NCI-H1436 (cell line): Measurements from ENCODE around the gene ASTL.

Source experiments
- DNase-seq: peaks from one replicate; lab custom pipeline; 2025; lab: John Stamatoyannopoulos, UW

ASTL gene

DNA sequence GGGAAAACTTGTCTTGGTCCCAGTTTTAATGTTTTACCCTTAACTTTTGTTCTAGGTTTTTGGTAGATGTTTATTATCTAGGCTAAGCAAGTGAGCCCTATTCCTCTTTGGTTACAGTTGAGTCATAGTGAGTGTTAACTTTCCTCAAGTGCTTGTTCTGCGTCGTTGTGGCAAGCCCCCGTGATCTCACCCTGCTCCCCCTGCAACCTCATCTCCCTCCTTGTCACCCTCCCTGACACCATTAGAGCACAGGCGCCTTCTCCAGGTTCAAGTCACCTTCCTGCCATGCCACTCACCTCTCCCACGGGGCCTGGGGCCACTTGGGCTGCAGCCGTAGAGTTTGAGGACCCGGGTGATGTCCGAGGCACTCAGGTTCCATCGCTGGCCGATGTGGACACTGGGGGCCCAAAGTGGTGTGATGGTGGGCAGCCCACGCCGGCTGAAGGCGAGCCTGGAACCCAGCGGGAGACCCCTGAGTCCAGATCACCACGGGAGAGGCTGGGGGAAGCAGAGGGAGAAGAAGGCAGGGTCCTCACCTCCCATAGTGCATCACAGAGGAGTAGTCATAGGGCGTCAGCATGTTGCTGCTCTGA lies 8.7 kb downstream of the ASTL start:
- no peak for DNase-seq

DNA sequence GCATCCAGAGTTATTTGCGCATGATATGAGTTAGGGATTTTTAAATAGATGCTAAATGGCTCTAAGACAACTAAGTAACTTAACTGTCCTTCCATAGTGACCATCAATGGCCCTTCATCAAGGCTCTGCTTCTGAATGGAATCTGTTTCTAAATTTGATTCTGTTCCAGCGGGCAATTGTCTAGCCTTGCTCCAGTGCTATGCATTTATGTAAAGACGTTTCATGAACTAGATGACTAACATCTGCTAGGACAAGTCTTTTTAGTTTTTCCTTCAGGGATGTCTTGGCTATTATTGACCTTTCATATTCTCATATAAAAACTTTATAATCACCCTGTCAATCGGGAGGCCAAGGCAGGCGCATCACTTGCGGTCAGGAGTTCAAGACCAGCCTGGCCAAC lies 9.8 kb downstream of the ASTL start:
- DNase-seq: no peak

DNA sequence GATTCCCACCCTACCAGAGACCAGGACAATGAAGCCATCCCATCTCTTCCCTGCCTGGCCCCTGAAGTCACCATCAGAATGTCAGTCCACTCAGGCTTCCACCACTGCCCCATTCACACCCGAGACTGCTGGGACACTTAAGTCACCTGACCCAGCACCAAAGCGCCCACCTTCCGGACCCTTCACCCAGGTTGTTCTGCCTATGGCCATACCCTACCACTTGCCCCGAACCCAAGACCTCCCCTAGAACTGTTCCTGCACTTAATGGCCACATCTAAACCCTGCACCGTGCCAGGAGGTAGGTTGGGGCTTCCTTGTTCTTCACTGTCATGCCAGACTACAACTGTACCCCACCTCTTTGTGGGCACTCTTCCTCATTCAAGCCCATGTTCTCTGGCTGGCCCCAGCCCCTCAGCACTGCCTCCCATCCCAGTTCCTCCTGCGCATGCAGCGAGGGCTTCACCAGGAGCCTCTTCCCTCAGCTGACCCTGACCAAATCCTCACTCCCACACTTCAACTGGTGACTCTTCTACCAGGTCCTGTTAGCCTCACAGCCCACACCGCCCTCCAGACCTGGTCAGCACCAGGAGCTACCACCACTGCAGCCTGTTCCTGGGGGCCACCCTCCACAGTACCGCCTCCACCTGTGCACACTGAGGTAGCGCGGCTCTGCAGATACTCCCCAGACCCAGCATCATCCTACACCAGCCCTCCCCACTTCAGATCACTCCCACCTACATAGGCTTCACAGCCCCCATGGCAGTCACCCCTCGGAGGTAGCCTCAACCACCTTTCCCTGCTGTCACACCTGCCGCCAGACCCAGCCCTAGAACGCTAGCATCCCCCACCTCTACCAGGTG lies 13.7 kb downstream of the ASTL start:
- DNase-seq: no peak

DNA sequence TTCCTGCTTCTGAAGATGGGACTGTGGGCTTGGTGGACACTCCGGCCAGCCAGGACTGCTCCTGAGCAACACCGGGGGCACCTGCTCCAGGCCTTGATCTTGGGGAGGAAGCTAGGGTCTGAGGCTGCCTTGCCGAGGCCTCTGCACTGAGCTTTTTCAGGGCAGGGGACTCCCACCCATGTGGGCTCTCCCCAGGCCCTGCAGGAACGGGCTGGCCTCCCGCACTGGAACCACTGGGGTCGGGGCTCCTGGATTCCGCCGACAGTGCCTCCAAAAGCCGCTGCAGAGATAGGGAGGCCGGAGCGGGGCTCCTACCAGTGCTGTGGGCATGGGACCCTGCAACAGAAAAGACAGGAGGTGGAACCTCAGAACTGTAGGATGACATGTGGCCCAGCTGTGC lies 14.4 kb downstream of the ASTL start:
- no peak for DNase-seq

DNA sequence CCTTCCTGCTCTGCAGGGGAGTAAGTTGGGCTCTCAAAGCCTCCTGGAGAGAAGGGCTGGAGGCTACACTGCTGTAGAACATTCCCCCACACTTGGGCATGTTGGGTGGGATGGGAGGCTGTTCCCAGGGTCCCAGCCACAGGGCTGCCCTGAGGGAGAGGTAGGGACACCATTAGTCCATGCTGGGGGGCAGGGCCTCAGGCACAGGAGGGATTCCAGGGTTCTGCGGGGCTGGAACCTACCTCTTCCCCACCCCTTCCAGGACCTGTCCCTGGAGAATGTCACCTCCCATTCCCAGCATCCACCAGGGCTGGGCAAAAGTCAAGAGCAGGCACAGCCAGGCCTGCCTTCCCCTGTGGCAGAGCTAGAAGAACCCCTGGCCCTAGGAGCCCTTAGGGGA lies 15.0 kb downstream of the ASTL start:
- DNase-seq: no peak

DNA sequence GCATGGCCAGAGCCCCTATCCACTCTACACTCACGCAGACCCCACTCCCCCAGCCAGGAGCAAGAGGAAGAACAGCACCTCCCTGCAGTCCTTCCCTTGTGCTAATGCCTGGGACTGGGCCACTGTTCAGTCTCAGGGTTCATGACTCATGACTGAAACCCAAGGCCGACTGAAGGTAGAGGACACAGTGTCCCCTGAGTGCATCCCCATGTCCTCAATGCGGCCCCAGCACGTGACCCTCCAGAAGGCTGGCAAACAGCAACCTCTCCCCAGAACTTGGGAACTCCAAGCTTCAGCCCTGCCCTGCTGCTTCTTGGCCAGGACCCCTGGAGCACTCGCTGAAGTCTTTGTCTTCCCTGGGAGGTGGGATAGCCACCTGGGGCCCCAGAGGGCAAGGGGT lies 15.9 kb downstream of the ASTL start:
- no peak for DNase-seq

DNA sequence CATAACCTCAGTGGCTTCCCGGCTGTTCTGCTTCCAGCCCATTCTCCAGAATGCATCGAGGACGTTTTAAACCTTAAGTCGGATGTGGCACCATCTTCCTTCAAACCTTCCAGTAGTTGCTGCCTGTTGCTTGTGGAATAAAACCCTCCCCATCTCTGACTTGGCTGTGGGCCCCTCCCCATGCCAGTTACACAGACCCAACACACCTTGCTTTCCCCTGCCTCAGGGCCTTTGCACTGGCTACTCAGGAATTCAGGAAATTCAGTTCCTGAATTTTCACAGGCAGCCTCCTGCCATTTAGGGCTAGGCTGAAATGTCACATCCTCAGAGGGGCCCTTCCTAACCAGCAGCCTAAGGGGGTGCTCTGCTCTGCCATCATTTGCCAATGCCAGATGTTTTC lies 16.9 kb downstream of the ASTL start:
- DNase-seq: no peak

DNA sequence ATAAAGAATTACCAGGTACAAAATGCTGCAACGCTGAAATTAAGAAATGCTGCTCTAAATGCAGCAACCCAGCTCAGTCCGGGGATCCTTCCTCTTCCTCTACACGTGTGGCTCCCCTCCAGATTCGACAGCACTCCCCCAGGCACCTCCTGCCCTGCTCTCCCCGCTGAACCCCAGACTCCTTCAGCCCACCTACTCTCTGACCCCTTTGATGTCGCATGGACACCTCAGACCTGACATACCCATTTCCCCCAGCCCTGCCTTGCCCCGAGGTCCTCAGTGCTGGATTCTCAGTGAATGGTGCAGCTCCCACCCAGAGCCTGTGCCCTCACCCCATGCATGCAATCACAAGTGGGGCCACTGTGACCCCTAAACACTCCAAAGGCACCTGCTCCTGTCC lies 17.3 kb downstream of the ASTL start:
- no peak for DNase-seq

DNA sequence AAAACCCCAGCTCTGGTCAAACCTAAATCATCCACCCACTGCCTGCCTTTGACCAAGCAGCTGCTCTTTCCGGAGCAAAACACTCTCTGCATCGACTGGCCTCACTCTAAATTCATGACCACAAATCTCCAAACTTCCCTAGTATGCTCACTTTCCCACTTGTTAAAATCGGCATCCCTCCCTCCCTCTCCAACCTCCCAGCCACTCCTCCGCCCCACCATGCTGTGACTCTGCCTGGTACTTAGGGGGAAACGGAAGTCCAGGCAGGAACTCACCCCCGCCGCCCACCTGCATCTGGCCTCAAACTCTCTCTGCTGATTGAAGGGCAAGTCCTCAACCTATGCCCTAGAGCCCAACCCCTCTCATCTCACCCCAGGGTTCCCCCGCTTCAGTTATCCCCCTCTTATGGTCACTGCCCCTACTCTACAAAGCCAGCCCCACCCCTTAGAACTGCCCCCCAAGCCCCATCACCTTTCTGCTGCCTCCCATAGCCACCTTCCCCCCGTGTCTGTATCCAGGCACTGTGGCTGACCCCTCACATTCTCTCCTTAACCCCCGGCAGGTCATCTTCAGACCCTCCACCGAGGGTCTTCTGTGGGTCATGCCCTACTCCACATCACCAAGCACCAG lies 18.1 kb downstream of the ASTL start:
- DNase-seq: no peak

DNA sequence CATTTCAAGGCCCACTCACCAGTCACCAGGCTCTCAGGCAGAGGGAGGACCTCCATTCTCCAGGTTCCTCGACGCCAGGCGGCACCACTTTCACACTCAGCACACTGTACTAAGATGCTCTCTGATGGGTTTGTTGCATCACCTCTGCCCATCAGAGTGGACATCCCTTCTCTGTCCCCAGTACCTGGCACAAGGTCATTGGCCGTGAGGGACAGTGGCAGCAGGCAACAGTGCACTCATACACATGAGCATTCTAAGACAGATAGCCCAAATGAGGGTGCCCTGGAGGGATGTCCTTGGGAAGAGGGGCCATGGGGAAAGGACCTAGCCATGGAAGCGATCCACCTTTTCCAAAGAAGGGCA lies 18.9 kb downstream of the ASTL start:
- DNase-seq: no peak

DNA sequence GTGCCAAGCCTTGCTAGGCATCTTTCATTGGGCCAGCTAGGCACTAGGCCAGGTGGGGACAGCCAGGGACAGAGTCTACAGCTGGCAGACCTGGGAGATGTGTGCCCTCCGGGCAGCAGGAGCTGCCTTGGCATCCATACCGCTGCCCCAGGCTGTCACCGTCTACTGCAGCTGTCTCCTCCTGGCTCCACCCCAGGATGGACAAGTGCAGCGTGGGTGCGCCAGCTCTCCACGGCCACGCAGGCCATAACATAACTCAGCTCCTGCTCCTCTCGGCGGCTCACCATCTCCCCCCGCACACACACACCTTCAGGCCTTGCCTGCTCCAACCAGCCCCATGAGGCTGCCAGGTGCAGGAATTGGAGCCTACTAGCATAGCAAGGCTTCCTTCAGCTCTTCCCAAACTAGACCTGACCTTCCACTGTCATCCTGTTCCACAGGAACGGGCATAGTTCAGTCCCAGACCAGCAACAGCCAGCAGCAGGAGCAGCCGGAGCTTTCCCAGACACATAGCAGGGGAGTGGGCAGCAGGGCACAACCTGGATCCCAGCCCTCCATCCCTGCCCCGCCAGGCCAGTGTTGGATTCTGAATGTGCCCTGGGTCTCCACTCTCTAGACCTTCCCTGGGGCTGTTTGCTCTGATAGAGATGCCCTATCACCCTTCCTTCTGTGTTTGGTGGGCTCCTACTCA lies 19.5 kb downstream of the ASTL start:
- DNase-seq: no peak

DNA sequence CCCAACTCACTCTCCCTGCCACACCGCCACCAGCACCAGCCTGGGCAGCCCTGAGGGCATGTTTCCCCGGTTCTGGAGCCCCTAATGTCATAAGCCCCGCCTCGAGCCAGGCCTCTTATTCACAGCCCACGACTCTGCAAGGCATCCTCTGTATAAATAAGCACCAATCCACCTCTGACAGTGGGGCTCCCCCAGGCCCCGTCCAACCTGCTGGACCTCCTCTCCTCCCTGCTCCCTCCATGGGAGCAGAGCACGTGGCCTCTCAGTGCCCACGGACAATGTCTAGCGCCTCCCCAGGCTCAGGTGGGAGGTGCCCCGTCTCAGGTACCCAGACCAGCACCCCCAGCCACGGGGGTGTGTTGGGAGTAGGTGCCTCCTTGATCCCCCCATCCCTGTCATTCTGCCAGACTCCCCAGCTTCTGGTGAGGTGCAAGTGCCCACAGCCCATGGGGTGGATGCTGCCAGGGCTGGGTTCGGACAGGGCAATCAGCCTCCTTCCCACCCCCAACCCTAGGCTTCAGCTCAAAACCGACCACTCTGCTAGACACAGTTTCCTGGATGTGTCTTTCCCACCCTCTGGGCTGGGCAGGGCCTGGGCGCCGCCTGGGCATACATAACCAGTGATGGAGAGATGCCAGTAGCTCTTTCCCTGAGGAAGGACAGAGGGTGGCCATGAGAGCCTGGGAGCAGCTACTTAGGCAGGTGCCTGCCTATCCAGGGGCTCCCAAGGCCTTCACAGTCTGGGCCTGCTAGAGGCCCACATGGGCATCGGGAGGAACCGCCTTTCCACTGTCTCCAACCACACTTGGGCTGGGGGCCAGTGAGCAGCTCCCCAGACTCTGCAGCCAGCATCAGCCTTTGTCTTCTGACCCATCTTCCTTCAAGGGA lies 20.4 kb downstream of the ASTL start:
- no peak for DNase-seq

DNA sequence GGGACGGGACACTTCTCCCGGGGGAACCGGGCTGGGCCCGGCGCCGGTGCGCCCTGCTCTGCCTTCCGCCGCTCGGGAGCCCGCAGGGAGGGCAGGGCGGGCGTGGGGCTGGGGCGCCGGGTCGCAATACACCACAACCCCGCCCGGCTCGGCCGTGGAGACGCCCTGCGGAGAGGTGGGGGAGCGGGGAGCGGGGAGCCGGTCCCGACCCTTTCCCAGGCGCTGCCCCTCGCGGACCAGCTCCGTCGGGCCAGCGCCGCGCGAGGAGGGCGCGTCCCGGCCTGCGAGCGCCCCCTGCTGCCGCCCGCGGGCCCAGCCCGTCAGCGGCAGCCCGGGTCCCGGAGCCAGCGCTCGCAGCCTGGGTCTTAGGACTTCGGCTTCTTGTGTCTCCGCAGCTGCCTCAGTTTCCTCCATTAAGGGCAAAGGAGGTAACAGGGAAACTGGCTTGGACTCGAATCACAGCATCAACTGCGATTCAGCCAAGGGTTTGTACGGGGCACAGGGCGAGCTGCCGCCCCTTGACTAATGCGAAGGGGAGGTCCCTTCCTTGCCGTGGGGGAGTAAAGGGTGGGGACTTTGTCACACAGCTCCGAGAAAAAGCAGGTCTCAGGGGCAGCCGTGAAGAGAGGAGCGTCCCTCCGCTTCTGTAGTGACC lies 21.3 kb downstream of the ASTL start:
- DNase-seq: peak; percentile 60

DNA sequence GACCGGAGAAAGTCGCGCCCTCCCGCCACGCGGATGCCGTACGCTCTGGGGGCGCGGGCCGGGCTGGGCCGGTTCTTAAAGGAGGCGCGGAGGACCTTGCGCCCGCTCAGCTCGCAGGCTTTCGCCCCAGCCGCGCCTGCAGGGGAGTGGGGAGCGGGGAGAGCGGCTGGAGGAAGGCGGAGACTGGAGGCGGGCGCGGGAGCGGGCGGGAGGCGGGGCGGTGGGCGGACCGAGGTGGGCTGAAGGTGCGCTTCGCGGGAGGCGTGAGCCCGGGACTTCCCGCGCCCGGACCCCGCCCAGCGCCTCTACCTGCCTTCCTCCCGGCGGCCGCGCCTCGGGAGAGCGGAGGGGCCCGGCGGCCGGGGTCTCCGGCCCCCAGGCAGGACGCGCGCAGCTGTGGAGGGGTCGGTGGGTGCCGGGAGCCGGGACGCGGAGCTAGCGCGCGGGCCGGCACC lies 21.9 kb downstream of the ASTL start, which contains the start of gene ADRA2B:
Gene ADRA2B, minus strand, starts transcription at position 148 of the 455 bp plus-strand sequence. CDS start 422 bp downstream, outside the sequence.
- peak; percentile 46 for DNase-seq

DNA sequence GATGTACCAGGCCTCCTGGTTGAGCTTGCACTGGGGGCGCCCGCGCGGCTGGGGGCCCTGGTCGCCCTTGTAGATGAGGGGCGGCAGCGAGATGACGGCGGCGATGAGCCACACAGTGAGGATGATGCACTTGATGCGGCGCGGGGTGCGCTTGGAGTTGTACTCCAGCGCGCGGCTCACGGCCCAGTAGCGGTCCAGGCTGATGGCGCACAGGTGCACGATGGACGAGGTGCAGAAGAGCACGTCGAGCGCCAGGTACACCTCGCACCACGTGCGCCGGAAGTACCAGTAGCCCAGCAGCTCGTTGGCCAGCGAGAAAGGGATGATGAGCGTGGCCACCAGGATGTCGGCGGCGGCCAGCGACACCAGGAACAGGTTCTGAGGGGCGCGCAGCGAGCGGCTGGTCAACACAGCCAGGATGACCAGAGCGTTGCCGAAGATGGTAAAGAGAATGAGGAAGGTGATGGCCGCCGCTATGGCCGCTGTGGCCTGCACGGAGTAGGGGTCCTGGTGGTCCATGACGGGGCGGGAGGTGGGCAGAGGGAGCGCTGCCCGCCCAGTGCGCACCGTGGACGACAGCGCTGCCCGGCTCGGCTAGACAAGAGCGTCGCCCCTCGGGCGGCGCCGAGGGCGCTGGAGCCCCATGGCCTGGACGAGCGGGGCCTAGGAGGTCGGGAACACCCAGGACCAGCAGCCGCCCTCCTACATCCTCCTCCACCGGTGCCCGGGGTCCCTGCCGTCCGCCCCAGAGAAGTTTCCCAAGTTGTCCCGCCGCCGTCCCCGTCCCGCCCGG lies 22.5 kb downstream of the ASTL start:
- no peak for DNase-seq

DNA sequence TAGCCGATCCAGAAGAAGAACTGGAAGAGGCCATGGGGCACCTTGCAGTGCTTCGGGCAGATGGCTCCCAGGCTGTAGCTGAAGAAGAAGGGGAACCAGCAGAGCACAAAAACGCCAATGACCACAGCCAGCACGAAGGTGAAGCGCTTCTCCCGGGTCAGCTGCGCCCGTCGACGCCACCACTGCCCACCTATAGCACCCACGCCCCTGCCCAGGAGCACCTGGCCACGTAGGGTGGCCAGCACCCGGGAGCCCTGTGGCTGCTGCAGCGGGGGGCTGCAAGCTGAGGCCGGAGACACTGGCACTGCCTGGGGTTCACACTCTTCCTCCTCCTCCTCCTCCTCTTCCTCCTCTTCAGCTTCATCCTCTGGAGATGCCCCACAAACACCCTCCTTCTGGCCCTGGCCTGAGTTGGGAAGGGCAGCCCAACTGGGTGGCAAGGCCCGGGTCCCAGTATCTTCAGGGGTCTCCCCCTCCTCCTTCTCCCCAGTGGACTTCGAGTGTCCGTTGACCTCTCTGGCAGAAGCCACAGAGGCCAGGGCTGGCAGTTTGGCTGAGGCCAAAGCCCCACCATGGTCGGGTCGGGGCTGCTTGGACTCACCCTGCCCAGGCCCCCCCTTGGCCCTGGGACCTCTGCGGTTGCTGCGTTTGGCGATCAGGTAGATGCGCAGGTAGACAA lies 23.3 kb downstream of the ASTL start:
- DNase-seq: no peak

DNA sequence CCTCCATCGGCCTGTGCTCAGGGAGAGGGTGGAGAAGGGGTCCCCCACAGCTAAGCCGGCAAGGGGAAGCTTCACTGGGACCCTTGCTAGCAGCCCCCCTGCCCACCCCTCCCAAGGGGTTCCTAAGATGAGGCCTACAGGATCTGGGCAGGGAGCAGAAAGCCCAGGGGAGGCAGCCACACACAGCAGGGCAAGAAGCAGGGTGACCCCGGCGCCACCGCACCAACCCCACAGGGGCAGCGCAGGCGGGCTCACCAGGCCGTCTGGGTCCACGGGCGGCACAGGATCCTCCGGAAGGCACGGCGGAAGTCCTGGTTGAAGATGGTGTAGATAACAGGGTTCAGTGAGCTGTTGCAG lies 23.8 kb downstream of the ASTL start:
- no peak for DNase-seq

DNA sequence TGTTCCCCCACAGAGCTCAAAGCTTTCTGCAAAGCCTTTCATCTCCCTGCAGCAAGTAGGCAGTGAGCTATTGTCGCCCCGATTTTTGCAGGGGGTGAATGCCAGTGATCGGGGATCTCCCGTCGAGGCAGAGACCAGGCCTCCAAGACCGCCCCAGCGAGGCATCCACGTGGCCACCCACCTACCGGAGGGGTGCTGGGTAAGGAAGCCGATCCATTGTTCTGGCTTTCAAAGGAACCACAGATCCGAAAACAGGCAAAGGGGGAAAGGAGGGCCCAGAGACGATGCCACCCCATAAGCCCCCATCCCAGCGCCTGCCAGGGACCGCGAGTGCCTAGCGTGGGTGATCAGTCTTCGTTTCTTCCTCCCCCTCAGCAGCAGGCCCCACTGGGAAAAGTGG lies 24.4 kb downstream of the ASTL start:
- no peak for DNase-seq

DNA sequence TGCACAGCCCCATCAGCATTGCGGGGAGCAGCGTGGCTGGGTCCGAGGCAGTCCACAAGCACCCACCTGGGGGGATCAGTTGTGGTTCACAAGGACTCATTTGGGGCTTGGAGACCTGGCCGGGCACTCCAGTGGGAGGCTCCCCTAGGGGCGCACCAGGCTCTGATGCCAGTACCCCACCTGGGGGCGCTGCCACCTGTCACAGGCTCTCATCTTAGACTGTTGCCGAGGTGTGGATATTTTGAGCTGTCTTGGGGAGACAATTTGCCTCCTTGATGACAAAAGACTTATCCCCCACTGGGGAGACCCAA lies 25.0 kb downstream of the ASTL start:
- DNase-seq: no peak
